ENCODE results near the gene FAM222A. TPM values are rescaled to one million over a fixed set of nuclear protein-coding genes. Genes with fewer than 3 reads are reported as not detected.

FAM222A gene
- total and polyA plus RNA-seq, 2 experiments from 2014 or later = 0.97 TPM; not detected in 1

DNA sequence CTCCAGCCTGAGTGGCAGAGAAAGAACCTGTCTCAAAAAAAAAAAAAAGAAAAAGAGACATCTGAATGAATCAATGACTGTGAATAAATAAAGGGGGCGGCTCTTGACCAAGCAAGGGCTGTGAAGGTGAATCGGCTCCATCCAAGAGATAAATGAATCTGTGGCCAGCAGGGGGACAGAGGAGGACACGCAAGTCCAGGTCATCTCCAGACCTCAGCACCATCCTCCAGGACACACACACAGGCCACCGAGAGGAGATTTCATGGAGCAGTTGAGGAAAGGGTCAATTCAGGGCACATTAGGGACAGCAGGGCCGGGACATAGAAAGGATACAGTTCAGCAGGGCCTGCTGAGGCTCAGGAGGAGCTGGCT lies 98.0 kb downstream of the FAM222A start:
- no peaks in the 10 kb centered on the region for H3K4me1 ChIP-seq (ENCODE audit: insufficient read depth)
- H3K4me2 ChIP-seq (ENCODE audit: unreplicated experiment) = no peak overlapping the region
- no peaks in the 10 kb centered on the region for H3F3A ChIP-seq (ENCODE audit: insufficient read depth)
- H2AFZ ChIP-seq = no peak overlapping the region
- in situ Hi-C loops (cut with MboI) = no loop called here
- H4K20me1 ChIP-seq (ENCODE audit: insufficient read depth) = no peaks in the 10 kb centered on the region
- TF ChIP-seq EZH2 (IDR thresholded peaks at IDR 0.05; ENCODE audit: insufficient read depth, poor library complexity, severe bottlenecking) = no peak
- TF ChIP-seq EZH2phosphoT487 (IDR thresholded peaks at IDR 0.05; ENCODE audit: insufficient read depth, low read depth) = no peak
- H3K9me2 ChIP-seq (ENCODE audit: insufficient read depth) = no peaks in the 10 kb centered on the region
- no peaks in the 10 kb centered on the region for H3K79me2 ChIP-seq (ENCODE audit: insufficient read depth)
- H3K9ac ChIP-seq = no peak overlapping the region
- WGBS, 2 experiments (ENCODE audit: low coverage in 1 of 2, low lambda C conversion rate in 2 of 2, missing lambda C conversion rate in 2 of 2) = 85 to 89% methylated on average over 5 of the region's 5 CpGs
- H3K36me3 ChIP-seq (ENCODE audit: low read depth) = no peaks in the 10 kb centered on the region
- H3K27me3 ChIP-seq (replicated peaks; ENCODE audit: insufficient read depth) = no peaks in the 10 kb centered on the region
- no peak overlapping the region for H3K27ac ChIP-seq
- no peak overlapping the region for H3K4me3 ChIP-seq
- H3K9me3 ChIP-seq (ENCODE audit: low read depth) = no peaks in the 10 kb centered on the region
- DNase-seq = no peak

DNA sequence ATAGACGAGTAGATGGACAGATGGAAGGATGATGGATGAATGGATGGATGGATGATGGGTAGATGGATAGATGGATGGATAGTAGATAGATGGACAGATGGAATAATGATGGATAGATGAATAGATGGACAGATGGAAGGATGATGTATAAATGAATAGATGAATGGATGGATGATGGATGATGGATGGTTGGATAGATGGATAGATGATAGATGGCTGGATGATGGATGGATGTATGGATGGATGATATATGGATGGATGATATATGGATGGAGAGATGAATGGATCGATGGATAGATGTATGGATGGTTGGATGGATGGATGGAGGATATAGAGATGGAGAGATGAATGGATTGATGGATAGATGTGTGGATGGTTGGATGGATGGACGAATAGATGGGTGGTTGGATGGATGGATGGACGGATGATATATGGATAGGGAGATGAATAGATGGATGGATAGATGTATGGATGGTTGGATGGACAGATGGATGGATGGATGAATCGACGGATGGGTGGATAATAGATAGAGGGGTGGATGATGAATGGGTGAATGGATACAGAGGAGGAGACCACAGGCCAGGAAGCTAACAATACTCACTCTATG lies 100.3 kb downstream of the FAM222A start:
- no peak overlapping the region for H2AFZ ChIP-seq
- H4K20me1 ChIP-seq (ENCODE audit: insufficient read depth) = no peaks in the 10 kb centered on the region
- no peaks in the 10 kb centered on the region; the same call in 1 of the 2 replicates for H3F3A ChIP-seq (ENCODE audit: insufficient read depth)
- H3K27me3 ChIP-seq (replicated peaks; ENCODE audit: insufficient read depth) = no peaks in the 10 kb centered on the region
- no peaks in the 10 kb centered on the region for H3K9me2 ChIP-seq (ENCODE audit: insufficient read depth)
- no peaks in the 10 kb centered on the region for H3K79me2 ChIP-seq (ENCODE audit: insufficient read depth)
- 85 to 90% methylated on average over 6 of the region's 6 CpGs for WGBS, 2 experiments (ENCODE audit: low coverage in 1 of 2, low lambda C conversion rate in 2 of 2, missing lambda C conversion rate in 2 of 2)
- peaks cover 5% of the 10 kb centered on the region; the same call in 1 of the 2 replicates for H3K4me1 ChIP-seq (ENCODE audit: insufficient read depth)
- no peak overlapping the region for H3K27ac ChIP-seq
- no peak overlapping the region for H3K4me2 ChIP-seq (ENCODE audit: unreplicated experiment)
- no peak for DNase-seq
- H3K9me3 ChIP-seq (ENCODE audit: low read depth) = no peaks in the 10 kb centered on the region
- H3K4me3 ChIP-seq = no peak overlapping the region
- H3K9ac ChIP-seq = no peak overlapping the region
- no peak for TF ChIP-seq EZH2 (IDR thresholded peaks at IDR 0.05; ENCODE audit: insufficient read depth, poor library complexity, severe bottlenecking)
- no peak for TF ChIP-seq EZH2phosphoT487 (IDR thresholded peaks at IDR 0.05; ENCODE audit: insufficient read depth, low read depth)
- H3K36me3 ChIP-seq (ENCODE audit: low read depth) = no peaks in the 10 kb centered on the region
- in situ Hi-C loops (cut with MboI) = no loop called here

DNA sequence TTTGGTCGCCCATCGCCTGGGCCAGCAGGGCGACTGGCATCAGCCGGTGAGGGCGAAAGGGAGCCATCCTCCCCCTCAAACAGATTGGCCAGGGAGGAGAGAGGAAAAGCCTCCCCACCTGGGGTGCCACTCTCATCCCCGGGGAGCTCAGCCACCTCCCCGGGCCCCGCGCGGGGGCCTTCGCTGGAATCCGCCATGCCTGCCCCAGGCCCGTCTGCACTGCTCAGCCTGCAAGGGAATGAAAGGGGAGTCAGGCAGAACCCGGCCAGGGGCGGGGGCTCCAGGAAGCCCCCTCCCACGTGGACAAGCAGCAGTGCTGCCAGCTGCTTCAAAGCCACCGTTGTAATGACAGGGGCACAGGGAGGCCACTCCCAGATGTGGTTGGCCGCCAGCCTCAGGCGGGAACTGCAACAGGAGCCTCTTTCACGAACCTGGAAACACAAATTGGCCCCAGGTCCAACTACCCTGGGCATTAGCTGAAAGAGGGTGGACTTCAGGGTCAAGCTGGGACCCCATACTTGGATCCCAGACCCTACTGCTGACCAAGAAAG lies 101.0 kb downstream of the FAM222A start:
- H3K27ac ChIP-seq = no peak overlapping the region
- H3K79me2 ChIP-seq (ENCODE audit: insufficient read depth) = no peaks in the 10 kb centered on the region
- H3K36me3 ChIP-seq (ENCODE audit: low read depth) = no peaks in the 10 kb centered on the region
- H2AFZ ChIP-seq = no peak overlapping the region
- no peaks in the 10 kb centered on the region for H3K27me3 ChIP-seq (replicated peaks; ENCODE audit: insufficient read depth)
- no peaks in the 10 kb centered on the region for H3K9me2 ChIP-seq (ENCODE audit: insufficient read depth)
- TF ChIP-seq EZH2phosphoT487 (IDR thresholded peaks at IDR 0.05; ENCODE audit: insufficient read depth, low read depth) (no peak), EZH2 (IDR thresholded peaks at IDR 0.05; ENCODE audit: insufficient read depth, poor library complexity, severe bottlenecking) (no peak)
- no peaks in the 10 kb centered on the region for H4K20me1 ChIP-seq (ENCODE audit: insufficient read depth)
- no peaks in the 10 kb centered on the region; the same call in 1 of the 2 replicates for H3F3A ChIP-seq (ENCODE audit: insufficient read depth)
- whole genome bisulfite sequencing, 2 experiments (ENCODE audit: low coverage in 1 of 2, low lambda C conversion rate in 2 of 2, missing lambda C conversion rate in 2 of 2) = 79 to 81% methylated on average over 19 to 20 of the region's 20 CpGs
- no peak overlapping the region for H3K4me3 ChIP-seq
- H3K9ac ChIP-seq = no peak overlapping the region
- H3K4me1 ChIP-seq (ENCODE audit: insufficient read depth) = peaks cover 5% of the 10 kb centered on the region; the same call in 1 of the 2 replicates
- in situ Hi-C loops (cut with MboI) = no loop called here
- no peak overlapping the region for H3K4me2 ChIP-seq (ENCODE audit: unreplicated experiment)
- no peaks in the 10 kb centered on the region for H3K9me3 ChIP-seq (ENCODE audit: low read depth)
- no peak for DNase-seq

DNA sequence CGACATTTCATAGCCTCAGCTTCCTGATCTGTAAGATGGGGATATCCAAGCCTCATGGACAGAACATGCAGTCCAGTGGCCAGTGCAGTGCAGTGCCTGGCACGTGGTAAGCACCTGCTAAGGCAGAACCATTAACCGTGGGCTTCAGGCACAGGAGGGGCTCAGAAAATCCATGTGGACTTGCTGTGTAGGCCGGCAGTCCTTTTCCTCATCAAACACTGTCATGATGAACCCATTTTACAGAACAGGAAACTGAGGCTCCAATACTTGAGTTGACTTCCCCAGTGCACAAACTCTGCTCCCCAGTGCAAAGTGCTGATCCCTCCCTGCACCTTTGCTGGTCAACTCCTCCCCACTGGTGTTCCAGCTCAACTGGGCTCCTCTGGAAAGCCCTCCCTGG lies 101.6 kb downstream of the FAM222A start:
- no peak overlapping the region for H3K27ac ChIP-seq
- TF ChIP-seq EZH2 (IDR thresholded peaks at IDR 0.05; ENCODE audit: insufficient read depth, poor library complexity, severe bottlenecking) (no peak), EZH2phosphoT487 (IDR thresholded peaks at IDR 0.05; ENCODE audit: insufficient read depth, low read depth) (no peak)
- no peaks in the 10 kb centered on the region for H3K27me3 ChIP-seq (replicated peaks; ENCODE audit: insufficient read depth)
- in situ Hi-C loops (cut with MboI) = no loop called here
- H3K9me3 ChIP-seq (ENCODE audit: low read depth) = no peaks in the 10 kb centered on the region
- no peak overlapping the region for H3K4me3 ChIP-seq
- no peaks in the 10 kb centered on the region for H4K20me1 ChIP-seq (ENCODE audit: insufficient read depth)
- no peak overlapping the region for H3K4me2 ChIP-seq (ENCODE audit: unreplicated experiment)
- no peaks in the 10 kb centered on the region; the same call in 1 of the 2 replicates for H3F3A ChIP-seq (ENCODE audit: insufficient read depth)
- no peaks in the 10 kb centered on the region for H3K79me2 ChIP-seq (ENCODE audit: insufficient read depth)
- H3K4me1 ChIP-seq (ENCODE audit: insufficient read depth) = peaks cover 5% of the 10 kb centered on the region; the same call in 1 of the 2 replicates
- H2AFZ ChIP-seq = no peak overlapping the region
- H3K9ac ChIP-seq = no peak overlapping the region
- WGBS, 2 experiments (ENCODE audit: low coverage in 1 of 2, low lambda C conversion rate in 2 of 2, missing lambda C conversion rate in 2 of 2) = 77 to 79% methylated on average over 4 of the region's 4 CpGs
- H3K9me2 ChIP-seq (ENCODE audit: insufficient read depth) = no peaks in the 10 kb centered on the region
- no peaks in the 10 kb centered on the region for H3K36me3 ChIP-seq (ENCODE audit: low read depth)
- no peak for DNase-seq

Data from GM23248 (cell line).